CD4-positive, alpha-beta T cell (primary cell): ENCODE measurements around the gene OLFM2. TPM values are rescaled to one million over a fixed set of nuclear protein-coding genes. Genes with fewer than 3 reads are reported as not detected.
"Not testable (repeated sequence)": the region's sequence is repeated elsewhere in the genome, so short reads cannot be mapped to it uniquely, and the experiment has no call there.

Experiments
- ATAC-seq: fragments of 200-7000 bp; cut with Tn5 transposase; one replicate; pipeline ENCODE4 v1.10.0; 2022; ENCODE audit warnings: mild to moderate bottlenecking; ENCODE audit not compliant: poor library complexity
- CTCF ChIA-PET: fragments of 350-600 bp; sonication (Branson Sonifier 250); formaldehyde crosslinking; loops from one replicate; lab custom pipeline; 2021; ENCODE audit warnings: antibody characterized with exemption, inconsistent platforms; lab: Charles Lee
- POLR2A ChIA-PET: fragments of 350-600 bp; sonication (Branson Sonifier 250); formaldehyde crosslinking; loops from one replicate; lab custom pipeline; 2021; ENCODE audit warnings: antibody characterized with exemption, inconsistent platforms; lab: Charles Lee
- DNase-seq, 14 experiments: peaks; one replicate each; pipeline ENCODE4 v3.0.0-alpha.2; 2013 to 2020; ENCODE audit warnings: mixed read lengths in 2 of 14
- H3K27ac ChIP-seq, 2 donors: one replicate each; pipeline versions ENCODE4 v1.5.1 to v1.7.0; 2013; ENCODE audit warnings: low read length in 2 of 2, low read depth in 1 of 2, mild to moderate bottlenecking in 1 of 2
- H3K27me3 ChIP-seq, 2 experiments: 1 replicate in 1 of 2; 2 replicates in 1 of 2; pipeline versions ENCODE4 v1.6.1 to v1.7.0; 2013; ENCODE audit warnings: low read length in 2 of 2, control low read depth in 1 of 2, mild to moderate bottlenecking in 1 of 2, moderate library complexity in 1 of 2; ENCODE audit not compliant: insufficient read depth in 2 of 2, control insufficient read depth in 1 of 2
- H3K36me3 ChIP-seq: one replicate; pipeline ENCODE4 v1.6.1; 2013; ENCODE audit warnings: low read length, control low read depth; ENCODE audit not compliant: insufficient read depth
- H3K4me1 ChIP-seq: one replicate; pipeline ENCODE4 v1.6.1; 2013; ENCODE audit warnings: low read length, control low read depth; ENCODE audit not compliant: insufficient read depth
- H3K4me3 ChIP-seq: one replicate; pipeline ENCODE4 v1.5.1; 2013; ENCODE audit warnings: mild to moderate bottlenecking, low read length, moderate library complexity
- H3K9me3 ChIP-seq, 2 experiments: 1 replicate in 1 of 2; 2 replicates in 1 of 2; pipeline versions ENCODE4 v1.6.1 to v1.7.0; 2013; ENCODE audit warnings: low read length in 2 of 2, mild to moderate bottlenecking in 2 of 2, control low read depth in 1 of 2, moderate library complexity in 1 of 2; ENCODE audit not compliant: control insufficient read depth in 1 of 2, insufficient read depth in 1 of 2
- H3K27ac Mint-ChIP-seq: one replicate; pipeline ENCODE4 v1.8.0; 2020; ENCODE audit warnings: mixed read lengths
- H3K27me3 Mint-ChIP-seq: one replicate; pipeline ENCODE4 v1.8.0; 2021; ENCODE audit warnings: mixed read lengths
- H3K36me3 Mint-ChIP-seq: one replicate; pipeline ENCODE4 v1.8.0; 2021; ENCODE audit warnings: low read depth, mixed read lengths
- H3K4me1 Mint-ChIP-seq: one replicate; pipeline ENCODE4 v1.8.0; 2021; ENCODE audit warnings: low read depth, mixed read lengths
- H3K4me3 Mint-ChIP-seq: one replicate; pipeline ENCODE4 v1.8.0; 2020; ENCODE audit warnings: mild to moderate bottlenecking, mixed read lengths
- H3K9me3 Mint-ChIP-seq: one replicate; pipeline ENCODE4 v1.8.0; 2020; ENCODE audit warnings: mixed read lengths
- intact Hi-C, 2 experiments: fragments of 100-400 bp; cut with DNase I in 1 of 2; cut with micrococcal nuclease in 1 of 2; formaldehyde crosslinking; loops; one replicate each; pipeline versions ENCODE4 v1.15.1 to v1.9.0; 2023 to 2025; cut with DNase I, micrococcal nuclease
- total RNA-seq, 174 experiments: library from RNA in 2 of 174; stranded (reverse) in 2 of 174; gene quantifications; one replicate each; pipeline ENCODE4 v1.2.3 and lab custom pipeline; 2021 to 2026
- TF ChIP-seq, protein P1 (sequence below): fragments of 200-600 bp; IDR thresholded peaks from one replicate; pipeline ENCODE4 v1.8.0; 2022; ENCODE audit warnings: antibody characterized with exemption, mild to moderate bottlenecking

Gene OLFM2
- total RNA-seq, 2 experiments from 2014 or later: 4.1 to 4.8 TPM

DNA sequence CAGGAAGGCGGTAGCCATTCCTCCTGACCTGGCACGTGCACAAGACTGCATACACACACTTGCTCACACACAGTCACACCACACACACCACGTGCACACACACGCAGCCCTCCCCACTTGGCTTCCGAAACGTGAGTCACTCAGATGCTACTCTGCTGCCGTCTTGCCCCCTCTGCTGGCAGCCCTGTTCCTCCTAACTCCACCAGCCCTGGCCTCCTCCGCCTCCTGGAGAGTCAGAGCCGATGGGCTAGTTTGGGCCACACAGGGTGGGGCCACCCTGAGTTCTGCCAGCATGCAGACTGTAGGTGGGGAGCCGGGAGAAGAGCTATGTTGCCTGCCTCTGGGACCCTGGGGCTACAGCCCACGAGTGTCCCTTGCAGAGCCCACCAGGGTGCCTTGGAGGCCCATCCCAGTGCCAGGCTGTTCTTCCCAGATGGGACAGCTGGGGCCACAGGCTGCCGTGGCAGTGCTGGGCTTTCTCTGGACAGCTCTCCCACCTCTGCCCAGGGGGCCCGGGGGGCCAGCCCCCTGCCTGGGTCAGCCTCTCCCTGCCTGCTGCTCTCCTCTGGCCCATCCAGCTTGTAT is 89.1 kb downstream of the OLFM2 start:
- Mint-ChIP-seq H3K4me3 (no peak overlapping the region), H3K27ac (no peak overlapping the region), H3K4me1 (peaks cover 25% of the 10 kb centered on the region), H3K27me3 (no peaks in the 10 kb centered on the region), H3K36me3 (peaks cover 74% of the 10 kb centered on the region), H3K9me3 (no peaks in the 10 kb centered on the region)
- TF ChIP-seq, protein P1, sequence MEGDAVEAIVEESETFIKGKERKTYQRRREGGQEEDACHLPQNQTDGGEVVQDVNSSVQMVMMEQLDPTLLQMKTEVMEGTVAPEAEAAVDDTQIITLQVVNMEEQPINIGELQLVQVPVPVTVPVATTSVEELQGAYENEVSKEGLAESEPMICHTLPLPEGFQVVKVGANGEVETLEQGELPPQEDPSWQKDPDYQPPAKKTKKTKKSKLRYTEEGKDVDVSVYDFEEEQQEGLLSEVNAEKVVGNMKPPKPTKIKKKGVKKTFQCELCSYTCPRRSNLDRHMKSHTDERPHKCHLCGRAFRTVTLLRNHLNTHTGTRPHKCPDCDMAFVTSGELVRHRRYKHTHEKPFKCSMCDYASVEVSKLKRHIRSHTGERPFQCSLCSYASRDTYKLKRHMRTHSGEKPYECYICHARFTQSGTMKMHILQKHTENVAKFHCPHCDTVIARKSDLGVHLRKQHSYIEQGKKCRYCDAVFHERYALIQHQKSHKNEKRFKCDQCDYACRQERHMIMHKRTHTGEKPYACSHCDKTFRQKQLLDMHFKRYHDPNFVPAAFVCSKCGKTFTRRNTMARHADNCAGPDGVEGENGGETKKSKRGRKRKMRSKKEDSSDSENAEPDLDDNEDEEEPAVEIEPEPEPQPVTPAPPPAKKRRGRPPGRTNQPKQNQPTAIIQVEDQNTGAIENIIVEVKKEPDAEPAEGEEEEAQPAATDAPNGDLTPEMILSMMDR: no peak
- ChIA-PET POLR2A (interaction anchor here (1.6 kb wide), 1 partner anchor 12 kb away, joined by 3 read pairs; the partner anchor contains the start of gene PIN1), CTCF (no interaction called here)
- no peak overlapping the region for H3K27ac ChIP-seq
- no peaks in the 10 kb centered on the region for H3K27me3 ChIP-seq
- H3K9me3 ChIP-seq: peaks cover 0 to 20% of the 10 kb centered on the region in 2 experiments
- H3K36me3 ChIP-seq: peaks cover 65% of the 10 kb centered on the region
- intact Hi-C loops: no loop called here
- H3K4me3 ChIP-seq: no peak overlapping the region
- ATAC-seq (peak; percentile 65), DNase-seq (peak in 9 of 14 experiments; percentile 9 to 60 (median 34))
- H3K4me1 ChIP-seq: peaks cover 25% of the 10 kb centered on the region

DNA sequence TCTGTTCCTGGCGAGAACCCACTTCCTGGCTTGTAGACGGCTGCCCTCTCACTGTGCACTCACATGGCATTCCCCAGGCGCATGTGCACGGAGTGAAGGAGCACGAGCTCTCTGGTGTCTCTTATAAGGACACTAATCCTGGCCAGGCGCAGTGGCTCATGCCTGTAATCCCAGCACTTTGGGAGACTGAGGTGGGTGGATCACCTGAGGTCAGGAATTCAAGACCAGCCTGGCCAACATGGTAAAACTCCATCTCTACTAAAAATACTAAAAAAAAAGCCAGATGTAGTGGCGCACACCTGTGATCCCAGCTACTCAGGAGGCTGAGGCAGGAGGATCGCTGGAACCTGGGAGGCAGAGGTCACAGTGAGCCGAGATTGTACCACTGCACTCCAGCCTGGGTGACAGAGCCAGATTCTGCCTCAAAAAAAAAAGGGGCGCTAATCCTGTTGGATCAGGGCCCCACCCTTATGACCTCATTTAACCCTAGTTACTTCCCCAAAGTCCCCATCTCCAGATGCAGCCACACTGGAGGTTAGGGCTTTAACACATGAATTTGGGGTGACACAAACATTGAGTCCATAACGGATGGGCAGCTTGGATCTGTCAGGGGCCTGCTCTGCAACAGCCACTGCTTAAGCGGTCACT is 92.6 kb downstream of the OLFM2 start:
- H3K27ac ChIP-seq, POLR2A ChIA-PET, DNase-seq, H3K27ac Mint-ChIP-seq, H3K4me3 Mint-ChIP-seq, H3K27me3 ChIP-seq, intact Hi-C loops, H3K27me3 Mint-ChIP-seq, H3K9me3 Mint-ChIP-seq, H3K4me3 ChIP-seq, ATAC-seq: not testable (repeated sequence)
- Mint-ChIP-seq H3K36me3 (peaks cover 91% of the 10 kb centered on the region), H3K4me1 (peaks cover 25% of the 10 kb centered on the region)
- Histone ChIP-seq H3K36me3 (peaks cover 85% of the 10 kb centered on the region), H3K4me1 (peaks cover 25% of the 10 kb centered on the region), H3K9me3 (peaks cover 0 to 20% of the 10 kb centered on the region in 2 experiments)
- CTCF ChIA-PET: interaction anchor here (0.9 kb wide), 1 partner anchor 9 kb away, joined by 3 read pairs; the partner anchor contains the start of gene PIN1

DNA sequence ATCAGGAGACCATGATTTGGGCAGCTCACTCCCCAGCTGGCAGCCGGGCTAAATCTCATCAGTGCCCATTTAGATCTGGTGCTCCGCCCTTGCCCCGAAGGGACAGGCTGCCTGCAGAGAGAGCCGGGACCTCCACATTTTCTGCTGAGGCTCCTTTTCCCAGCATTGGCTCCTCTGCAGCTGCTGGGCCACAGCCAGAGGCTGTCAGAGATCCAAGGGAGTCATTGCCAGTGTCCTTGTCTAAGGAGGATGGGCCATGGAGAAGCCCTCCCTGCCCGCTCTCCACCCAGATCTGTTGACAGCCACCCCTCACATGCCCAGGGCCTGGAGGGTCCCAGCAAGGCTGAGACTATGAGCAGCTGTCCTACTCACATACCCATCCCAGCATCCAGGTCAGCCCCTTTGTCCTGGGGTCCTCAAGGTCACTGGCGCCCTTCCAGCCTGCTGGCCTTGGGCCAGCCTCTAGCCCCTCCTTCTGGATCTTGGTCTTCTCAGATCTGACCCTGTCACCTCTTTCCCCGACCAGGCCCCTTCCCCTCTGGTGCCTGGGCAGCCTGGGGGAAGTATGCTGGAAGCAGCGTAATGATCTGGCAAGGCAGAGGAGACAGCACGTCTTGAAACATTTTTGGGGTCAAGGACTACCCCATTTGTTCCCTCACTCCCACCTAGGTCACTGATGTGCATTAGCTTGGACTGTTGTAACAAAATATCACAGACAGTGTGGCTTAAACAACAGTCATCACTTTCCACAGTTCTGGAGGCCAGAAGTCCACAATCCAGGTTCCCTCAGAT is 93.3 kb downstream of the OLFM2 start:
- Mint-ChIP-seq H3K4me1 (peaks cover 25% of the 10 kb centered on the region), H3K27me3 (no peaks in the 10 kb centered on the region), H3K36me3 (peaks cover 90% of the 10 kb centered on the region), H3K27ac (no peak overlapping the region), H3K9me3 (no peaks in the 10 kb centered on the region), H3K4me3 (no peak overlapping the region)
- H3K9me3 ChIP-seq: peaks cover 0 to 20% of the 10 kb centered on the region in 2 experiments
- peaks cover 88% of the 10 kb centered on the region for H3K36me3 ChIP-seq
- no peak overlapping the region for H3K27ac ChIP-seq
- ATAC-seq: no peak
- ChIA-PET POLR2A (no interaction called here), CTCF (no interaction called here)
- H3K4me3 ChIP-seq: no peak overlapping the region
- DNase-seq: no peak
- H3K27me3 ChIP-seq: no peaks in the 10 kb centered on the region
- intact Hi-C loops: no loop called here
- H3K4me1 ChIP-seq: peaks cover 27% of the 10 kb centered on the region
- TF ChIP-seq, protein P1: no peak
